HepG2 (cell line): ENCODE results near the gene ACER2.

Source experiments
- CREB3 ChIP-seq: sonication (generic); formaldehyde crosslinking; IDR thresholded peaks from 2 replicates; pipeline ENCODE4 v1.5.0; 2020; ENCODE audit warnings: missing genetic modification reagents
- EP300 ChIP-seq, 3 experiments: sonication (generic) in 1 of 3; formaldehyde crosslinking in 1 of 3; IDR thresholded peaks; 2 replicates each; pipeline versions ENCODE4 v1.5.1 to v1.6.1; 2011 to 2020; ENCODE audit warnings: low read depth in 2 of 3, low read length in 2 of 3, borderline replicate concordance in 1 of 3, improper control_type of control experiment in 1 of 3, mild to moderate bottlenecking in 1 of 3, missing genetic modification reagents in 1 of 3, moderate library complexity in 1 of 3
- POLR2A ChIP-seq, 2 experiments: IDR thresholded peaks; 2 replicates each; pipeline ENCODE4 v1.6.1; 2011; ENCODE audit warnings: low read depth in 2 of 2, low read length in 2 of 2, mild to moderate bottlenecking in 1 of 2, moderate library complexity in 1 of 2; ENCODE audit not compliant: insufficient read depth in 1 of 2
- PRDM15 ChIP-seq: sonication (generic); formaldehyde crosslinking; IDR thresholded peaks from 2 replicates; pipeline ENCODE4 v1.4.0; 2020; ENCODE audit warnings: missing genetic modification reagents
- SAP130 ChIP-seq: IDR thresholded peaks from 2 replicates; pipeline ENCODE4 v1.6.1; 2016; ENCODE audit warnings: low read depth
- SUZ12 ChIP-seq: fragments of 150-350 bp; IDR thresholded peaks from 2 replicates; pipeline ENCODE4 v1.6.1; 2014; ENCODE audit warnings: low read depth, low read length
- ZNF274 ChIP-seq: sonication (generic); formaldehyde crosslinking; IDR thresholded peaks from 2 replicates; pipeline ENCODE4 v1.5.1; 2020; ENCODE audit warnings: mild to moderate bottlenecking, missing genetic modification reagents
- ZNF556 ChIP-seq: sonication (generic); formaldehyde crosslinking; IDR thresholded peaks from 2 replicates; pipeline ENCODE4 v1.4.0; 2020; ENCODE audit warnings: mild to moderate bottlenecking, missing genetic modification reagents, borderline replicate concordance
- ZNF567 ChIP-seq: sonication (generic); formaldehyde crosslinking; IDR thresholded peaks from 2 replicates; pipeline ENCODE4 v1.8.1; 2023; ENCODE audit warnings: mild to moderate bottlenecking, missing genetic modification reagents, borderline replicate concordance
- ZNF652 ChIP-seq: IDR thresholded peaks from 2 replicates; pipeline ENCODE4 v1.6.1; 2016; ENCODE audit warnings: low read depth, borderline replicate concordance
- TF ChIP-seq, protein P1 (sequence below): IDR thresholded peaks from 2 replicates; pipeline ENCODE4 v1.6.1; 2012; ENCODE audit warnings: inconsistent platforms
- TF ChIP-seq, protein P2 (sequence below): sonication (generic); formaldehyde crosslinking; IDR thresholded peaks from 2 replicates; pipeline ENCODE4 v1.8.1; 2022; ENCODE audit warnings: low read depth, mild to moderate bottlenecking, missing genetic modification reagents

- TF ChIP-seq ZNF567 (CRISPR knock-in tag) (no peak), ZNF652 (CRISPR knock-in tag) (no peak), SAP130 (CRISPR knock-in tag) (no peak), POLR2A (IDR thresholded peaks at IDR 0.05; ENCODE audit: insufficient read depth in 1 of 2, low read depth in 2 of 2, low read length in 2 of 2) (no peak), PRDM15 (no peak), SUZ12 (no peak), CREB3 (CRISPR knock-in tag) (no peak), ZNF556 (CRISPR knock-in tag) (no peak), ZNF274 (CRISPR knock-in tag) (no peak), EP300 (IDR thresholded peaks at IDR 0.05; ENCODE audit: low read depth in 2 of 2, low read length in 2 of 2) (no peak), EP300 (CRISPR knock-in tag; IDR thresholded peaks at IDR 0.05; ENCODE audit: borderline replicate concordance) (no peak)
- TF ChIP-seq, protein P1, sequence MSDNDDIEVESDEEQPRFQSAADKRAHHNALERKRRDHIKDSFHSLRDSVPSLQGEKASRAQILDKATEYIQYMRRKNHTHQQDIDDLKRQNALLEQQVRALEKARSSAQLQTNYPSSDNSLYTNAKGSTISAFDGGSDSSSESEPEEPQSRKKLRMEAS, result no peak
- TF ChIP-seq, protein P2, sequence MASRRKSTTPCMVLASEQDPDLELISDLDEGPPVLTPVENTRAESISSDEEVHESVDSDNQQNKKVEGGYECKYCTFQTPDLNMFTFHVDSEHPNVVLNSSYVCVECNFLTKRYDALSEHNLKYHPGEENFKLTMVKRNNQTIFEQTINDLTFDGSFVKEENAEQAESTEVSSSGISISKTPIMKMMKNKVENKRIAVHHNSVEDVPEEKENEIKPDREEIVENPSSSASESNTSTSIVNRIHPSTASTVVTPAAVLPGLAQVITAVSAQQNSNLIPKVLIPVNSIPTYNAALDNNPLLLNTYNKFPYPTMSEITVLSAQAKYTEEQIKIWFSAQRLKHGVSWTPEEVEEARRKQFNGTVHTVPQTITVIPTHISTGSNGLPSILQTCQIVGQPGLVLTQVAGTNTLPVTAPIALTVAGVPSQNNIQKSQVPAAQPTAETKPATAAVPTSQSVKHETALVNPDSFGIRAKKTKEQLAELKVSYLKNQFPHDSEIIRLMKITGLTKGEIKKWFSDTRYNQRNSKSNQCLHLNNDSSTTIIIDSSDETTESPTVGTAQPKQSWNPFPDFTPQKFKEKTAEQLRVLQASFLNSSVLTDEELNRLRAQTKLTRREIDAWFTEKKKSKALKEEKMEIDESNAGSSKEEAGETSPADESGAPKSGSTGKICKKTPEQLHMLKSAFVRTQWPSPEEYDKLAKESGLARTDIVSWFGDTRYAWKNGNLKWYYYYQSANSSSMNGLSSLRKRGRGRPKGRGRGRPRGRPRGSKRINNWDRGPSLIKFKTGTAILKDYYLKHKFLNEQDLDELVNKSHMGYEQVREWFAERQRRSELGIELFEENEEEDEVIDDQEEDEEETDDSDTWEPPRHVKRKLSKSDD, result no peak
Observed at GRCh38 chr9:19473605-19474004, 64.8 kb downstream of the ACER2 start.
